Measurements from ENCODE around the gene WNT7A.
"Not testable (repeated sequence)": the region's sequence is repeated elsewhere in the genome, so short reads cannot be mapped to it uniquely, and the experiment has no call there.

The WNT7A gene

GRCh38 chr3:13865581-13865980 lies 14.3 kb downstream of the WNT7A start:
- no peak for DNase-seq (ENCODE audit: low read depth in 2 of 2)

- DNase-seq (ENCODE audit: low read depth in 2 of 2) = no peak
Observed at GRCh38 chr3:13865106-13865505, 14.8 kb downstream of the WNT7A start.

GRCh38 chr3:13863965-13864595 lies 15.8 kb downstream of the WNT7A start:
- no peak for DNase-seq (ENCODE audit: low read depth in 2 of 2)

GRCh38 chr3:13863382-13863952 lies 16.4 kb downstream of the WNT7A start:
- no peak for DNase-seq (ENCODE audit: low read depth in 2 of 2)

GRCh38 chr3:13861461-13861860 lies 18.4 kb downstream of the WNT7A start:
- no peak for DNase-seq (ENCODE audit: low read depth in 2 of 2)

GRCh38 chr3:13860001-13860400 lies 19.9 kb downstream of the WNT7A start:
- no peak for DNase-seq (ENCODE audit: low read depth in 2 of 2)

- DNase-seq (ENCODE audit: low read depth in 2 of 2) = no peak
Observed at GRCh38 chr3:13858768-13859520, 20.9 kb downstream of the WNT7A start.

- no peak for DNase-seq (ENCODE audit: low read depth in 2 of 2)
Observed at GRCh38 chr3:13857702-13858380, 22.0 kb downstream of the WNT7A start.

GRCh38 chr3:13856628-13857027 lies 23.2 kb downstream of the WNT7A start:
- DNase-seq (ENCODE audit: low read depth in 2 of 2) = not testable (repeated sequence)

GRCh38 chr3:13856006-13856405 lies 23.9 kb downstream of the WNT7A start:
- DNase-seq (ENCODE audit: low read depth in 2 of 2) = no peak

- DNase-seq (ENCODE audit: low read depth in 2 of 2) = no peak
Observed at GRCh38 chr3:13854492-13854891, 25.4 kb downstream of the WNT7A start.

- no peak for DNase-seq (ENCODE audit: low read depth in 2 of 2)
Observed at GRCh38 chr3:13853978-13854296, 25.9 kb downstream of the WNT7A start.

- no peak for DNase-seq (ENCODE audit: low read depth in 2 of 2)
Observed at GRCh38 chr3:13853256-13853977, 26.5 kb downstream of the WNT7A start.

GRCh38 chr3:13852638-13853009 lies 27.2 kb downstream of the WNT7A start:
- no peak for DNase-seq (ENCODE audit: low read depth in 2 of 2)

- no peak for DNase-seq (ENCODE audit: low read depth in 2 of 2)
Observed at GRCh38 chr3:13851997-13852637, 27.8 kb downstream of the WNT7A start.

- no peak for DNase-seq (ENCODE audit: low read depth in 2 of 2)
Observed at GRCh38 chr3:13851091-13851849, 28.6 kb downstream of the WNT7A start.

- no peak for DNase-seq (ENCODE audit: low read depth in 2 of 2)
Observed at GRCh38 chr3:13850161-13850945, 29.5 kb downstream of the WNT7A start.

GRCh38 chr3:13849018-13849417 lies 30.9 kb downstream of the WNT7A start:
- no peak for DNase-seq (ENCODE audit: low read depth in 2 of 2)

- DNase-seq (ENCODE audit: low read depth in 2 of 2) = no peak
Observed at GRCh38 chr3:13846716-13847570, 32.9 kb downstream of the WNT7A start.

All from stimulated activated CD4-positive, alpha-beta T cell treated with anti-CD3 and anti-CD28 coated beads, Interleukin-1b, Interleukin-23, amount 100 ng/mL, for 1 hour (primary cell).